HG02885 (cell line): ENCODE data around the gene SART1.
"Not testable (repeated sequence)": the region's sequence is repeated elsewhere in the genome, so short reads cannot be mapped to it uniquely, and the experiment has no call there.

Source experiments
- ATAC-seq: cut with Tn5 transposase; IDR thresholded peaks from one replicate; pipeline ENCODE4 v1.9.1; 2021; ENCODE audit warnings: mild to moderate bottlenecking; ENCODE audit not compliant: unreplicated experiment, poor library complexity

Gene SART1

GRCh38 chr11:65931773-65932557, 29.6 kb upstream of the SART1 start:
- no peak for ATAC-seq

DNA sequence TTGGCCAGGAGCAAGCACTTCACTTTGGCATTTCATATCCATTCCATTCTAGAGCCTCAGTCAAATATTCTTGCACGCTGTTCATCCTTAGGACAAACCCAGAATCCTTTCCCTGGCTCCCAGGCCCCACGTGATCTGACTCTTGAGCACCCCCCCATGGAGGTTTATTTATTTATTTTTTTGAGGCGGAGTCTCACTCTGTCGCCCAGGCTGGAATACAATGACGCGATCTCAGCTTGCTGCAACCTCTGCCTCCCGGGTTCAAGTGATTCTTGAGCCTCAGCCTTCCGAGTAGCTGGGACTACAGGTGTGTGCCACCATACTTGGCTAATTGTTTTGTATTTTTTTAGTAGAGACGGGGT, 29.0 kb upstream of the SART1 start:
- no peak for ATAC-seq

DNA sequence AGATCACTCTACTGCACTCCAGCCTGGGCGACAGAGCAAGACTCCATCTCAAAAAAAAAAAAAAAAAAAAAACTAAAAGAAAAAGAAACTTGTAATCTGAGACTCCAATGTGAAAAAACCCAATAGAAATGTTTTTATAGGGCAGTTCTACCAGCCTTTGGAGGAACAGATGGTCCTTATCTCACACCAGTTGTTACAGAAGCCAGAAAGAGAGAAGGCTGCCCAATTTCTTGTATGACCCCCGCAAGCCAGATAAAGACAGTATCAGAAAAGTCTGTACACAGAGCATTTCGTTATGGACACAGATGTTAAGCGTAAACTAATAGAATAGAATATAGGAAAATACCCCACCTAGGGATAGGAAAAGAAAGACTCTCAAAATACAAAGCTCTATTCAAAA, 27.5 kb upstream of the SART1 start:
- no peak for ATAC-seq

GRCh38 chr11:65937766-65938165, 23.8 kb upstream of the SART1 start:
- ATAC-seq: no peak

GRCh38 chr11:65941720-65942310, 19.7 kb upstream of the SART1 start:
- no peak for ATAC-seq

DNA sequence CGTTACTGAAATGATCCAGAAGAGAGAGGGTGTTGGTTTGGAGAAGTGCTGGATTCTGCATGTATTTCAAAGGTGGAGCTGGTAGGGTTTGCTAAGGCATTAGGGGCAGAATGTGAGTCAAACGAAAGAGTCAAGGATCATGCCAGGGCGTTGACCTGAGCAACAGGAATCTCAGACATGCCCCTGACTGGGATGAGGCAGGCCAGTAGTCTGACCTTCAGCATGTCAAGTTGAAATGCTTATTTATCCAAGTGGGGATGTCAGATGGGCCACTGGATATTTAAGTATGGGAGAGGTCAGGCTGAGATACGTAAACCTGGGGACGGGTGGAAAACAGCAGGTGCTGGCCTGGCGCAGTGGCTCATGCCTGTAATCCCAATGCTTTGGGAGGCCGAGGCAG, 19.0 kb upstream of the SART1 start:
- no peak for ATAC-seq

DNA sequence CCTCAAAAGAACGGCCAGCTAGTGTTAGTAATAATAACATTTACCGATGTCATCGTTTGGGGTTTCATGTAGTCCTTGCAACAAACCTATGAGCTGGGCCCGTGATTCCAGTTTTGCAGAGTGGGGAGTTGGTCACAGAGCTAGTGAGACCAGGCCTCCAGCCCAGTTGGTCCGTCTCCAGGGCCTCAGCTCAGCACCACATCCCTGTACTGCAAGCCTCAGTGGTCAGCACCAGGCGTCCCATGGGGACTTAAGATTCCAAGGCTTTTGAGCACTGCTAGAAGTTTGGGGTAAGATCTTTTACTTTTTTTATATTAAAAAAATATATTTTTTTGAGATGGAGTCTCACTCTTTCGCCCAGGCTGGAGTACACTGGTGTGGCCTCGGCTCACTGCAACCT, 17.3 kb upstream of the SART1 start:
- no peak for ATAC-seq

- no peak for ATAC-seq
Observed at GRCh38 chr11:65944767-65945166, 16.8 kb upstream of the SART1 start.

DNA sequence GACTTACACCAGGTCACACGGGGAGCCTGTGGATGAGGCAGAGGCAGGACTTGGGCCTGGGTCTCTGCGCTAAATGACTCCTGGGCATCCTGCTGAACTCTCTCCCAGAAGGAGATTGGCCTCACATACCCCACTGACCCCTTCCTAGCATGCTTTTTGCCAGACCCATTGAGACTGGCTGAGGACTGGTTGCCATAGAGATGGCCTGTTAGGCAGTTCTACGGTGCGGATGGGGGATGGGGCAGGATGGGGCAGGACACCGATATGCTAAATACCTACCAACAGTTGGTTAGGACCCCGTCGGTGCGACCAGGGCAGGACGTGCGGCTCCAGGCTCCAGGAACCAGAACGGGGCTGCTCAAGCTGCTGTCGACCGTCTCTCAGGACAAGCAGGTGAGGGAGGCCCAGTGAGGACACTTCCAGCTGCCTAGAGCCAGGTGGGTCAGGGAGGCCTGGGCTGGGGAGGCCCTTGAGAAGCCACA, 16.1 kb upstream of the SART1 start, which contains the start of gene TSGA10IP:
Gene TSGA10IP (plus strand): TSS at position 51 of the 482 bp plus-strand sequence. CDS start 196 bp downstream, at position 247.
- no peak for ATAC-seq

DNA sequence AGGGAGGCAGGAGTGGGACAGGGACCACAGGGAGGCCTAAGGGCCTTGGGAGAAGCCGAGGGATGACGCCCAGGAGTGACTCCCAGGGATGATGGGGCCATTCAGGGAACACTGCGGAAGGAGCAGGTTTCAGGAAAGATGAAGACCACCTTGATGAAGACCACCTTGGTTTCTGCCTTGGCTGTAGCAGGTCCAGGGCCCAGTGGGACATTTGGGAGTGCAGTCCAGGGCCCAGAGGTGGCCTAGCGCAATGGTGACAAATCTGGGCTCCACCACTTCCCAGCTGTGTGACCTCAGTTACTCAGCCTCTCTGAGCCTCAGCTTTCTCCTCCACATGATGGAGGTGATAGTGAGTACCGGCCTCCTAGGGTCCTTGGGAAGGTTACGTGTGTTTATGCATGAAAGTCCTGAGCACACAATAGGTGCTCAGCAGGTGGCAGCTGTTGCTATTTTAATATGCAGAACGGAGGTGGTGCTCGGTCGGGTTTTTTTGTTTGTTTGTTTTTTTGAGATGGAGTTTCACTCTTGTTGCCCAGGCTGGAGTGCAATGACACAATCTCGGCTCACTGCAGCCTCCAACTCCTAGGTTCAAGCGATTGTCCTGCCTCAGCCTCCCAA, 15.5 kb upstream of the SART1 start:
- no peak for ATAC-seq

DNA sequence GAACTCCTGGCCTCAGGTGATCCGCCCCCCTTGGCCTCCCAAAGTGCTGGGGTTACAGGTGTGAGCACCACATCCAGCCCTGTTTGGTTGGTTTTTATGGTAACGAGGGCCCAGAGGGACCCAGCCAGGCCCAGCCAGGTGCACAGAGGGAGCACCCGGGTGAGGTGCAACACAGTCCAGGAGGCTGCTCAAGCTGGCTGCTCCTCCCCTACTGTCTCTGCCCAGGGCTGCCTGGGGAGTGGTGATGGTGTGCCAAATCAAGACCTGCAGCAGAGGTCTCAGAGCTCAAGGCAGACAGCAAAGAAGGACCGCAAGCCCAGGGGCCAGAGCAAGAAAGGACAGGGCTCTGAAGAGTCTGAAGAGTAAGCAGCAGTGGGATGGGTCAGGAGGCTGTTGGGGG, 14.9 kb upstream of the SART1 start:
- no peak for ATAC-seq

GRCh38 chr11:65947133-65947532, 14.4 kb upstream of the SART1 start:
- ATAC-seq: no peak

DNA sequence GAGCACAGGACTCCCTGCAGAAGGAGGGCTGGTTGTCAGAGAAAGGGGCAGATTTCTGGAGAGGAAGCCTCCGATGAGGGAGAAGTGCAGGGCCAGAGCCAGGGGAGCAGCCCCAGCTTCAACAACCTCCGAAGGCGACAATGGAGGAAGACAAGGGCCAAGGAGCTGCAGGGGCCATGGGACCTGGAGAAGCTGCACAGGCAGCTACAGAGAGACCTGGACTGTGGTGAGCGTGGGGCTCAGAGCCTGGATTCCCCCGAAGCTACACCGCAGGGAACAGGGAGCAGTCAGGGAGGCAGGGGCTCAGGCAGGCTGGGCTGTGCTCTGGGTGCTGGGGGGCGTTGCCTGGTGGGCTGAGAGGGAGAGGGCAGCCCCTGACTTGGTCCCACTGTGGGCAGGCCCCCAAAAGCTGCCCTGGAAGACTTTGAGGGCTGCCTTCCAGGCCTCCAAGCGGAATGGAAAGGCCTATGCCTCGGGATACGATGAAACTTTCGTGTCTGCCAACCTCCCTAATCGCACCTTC, 13.9 kb upstream of the SART1 start:
- ATAC-seq: no peak

DNA sequence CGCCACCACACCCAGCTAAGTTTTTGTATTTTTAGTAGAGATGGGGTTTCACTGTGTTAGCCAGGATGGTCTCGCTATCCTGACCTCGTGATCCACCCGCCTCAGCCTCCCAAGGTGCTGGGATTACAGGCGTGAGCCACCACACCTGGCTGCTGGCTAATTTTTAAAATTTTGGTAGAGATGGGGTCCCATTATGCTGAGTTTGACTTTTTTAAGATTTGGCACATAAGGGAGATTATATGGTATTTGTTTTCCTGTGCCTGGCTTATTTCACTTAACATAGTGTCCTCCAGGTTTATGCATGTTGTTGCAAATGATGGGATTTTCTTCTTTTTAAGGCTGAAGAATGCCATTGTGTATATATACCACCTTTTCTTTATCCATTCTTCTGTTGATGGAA, 10.8 kb upstream of the SART1 start:
- not testable (repeated sequence) for ATAC-seq

- not testable (repeated sequence) for ATAC-seq
Observed at GRCh38 chr11:65951641-65952040, 9.9 kb upstream of the SART1 start.

GRCh38 chr11:65952052-65952521, 9.4 kb upstream of the SART1 start:
- ATAC-seq: no peak

DNA sequence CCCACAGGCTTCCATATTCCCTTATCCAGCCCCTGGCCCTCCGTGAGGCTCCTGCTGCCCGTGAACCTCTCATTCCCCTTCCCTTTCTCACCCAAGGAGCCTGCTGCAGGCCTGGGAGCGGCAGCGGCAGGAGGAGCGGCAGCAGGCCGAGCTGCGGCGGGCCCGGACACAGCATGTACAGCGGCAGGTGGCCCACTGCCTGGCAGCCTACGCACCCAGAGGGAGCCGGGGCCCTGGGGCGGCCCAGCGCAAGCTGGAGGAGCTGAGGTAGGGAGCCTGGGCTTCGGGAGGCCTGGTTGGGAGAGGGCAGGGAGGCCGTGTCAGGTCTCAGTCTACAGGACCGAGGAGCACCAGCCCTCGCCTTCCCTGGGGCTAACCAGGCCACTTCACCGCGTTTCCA, 8.1 kb upstream of the SART1 start:
- ATAC-seq: no peak

DNA sequence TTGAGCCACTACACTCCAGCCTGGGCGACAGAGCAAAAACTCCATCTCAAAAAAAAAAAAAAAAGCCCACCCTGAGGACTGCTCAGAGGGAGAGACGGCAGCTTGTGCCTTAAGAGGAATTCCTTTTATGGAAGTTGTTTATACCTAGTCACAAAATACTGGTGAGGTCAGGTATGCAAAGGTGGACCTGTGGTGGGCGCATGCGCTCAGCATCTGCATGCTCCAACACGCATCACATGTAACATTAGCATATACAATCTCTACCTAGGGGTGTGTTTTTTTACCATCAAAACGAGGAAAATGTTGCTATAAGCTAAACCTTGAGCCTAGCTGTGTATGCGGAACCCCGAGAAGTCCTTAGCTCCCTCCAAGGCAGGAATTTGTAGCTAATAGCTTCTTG, 6.8 kb upstream of the SART1 start:
- ATAC-seq: no peak

DNA sequence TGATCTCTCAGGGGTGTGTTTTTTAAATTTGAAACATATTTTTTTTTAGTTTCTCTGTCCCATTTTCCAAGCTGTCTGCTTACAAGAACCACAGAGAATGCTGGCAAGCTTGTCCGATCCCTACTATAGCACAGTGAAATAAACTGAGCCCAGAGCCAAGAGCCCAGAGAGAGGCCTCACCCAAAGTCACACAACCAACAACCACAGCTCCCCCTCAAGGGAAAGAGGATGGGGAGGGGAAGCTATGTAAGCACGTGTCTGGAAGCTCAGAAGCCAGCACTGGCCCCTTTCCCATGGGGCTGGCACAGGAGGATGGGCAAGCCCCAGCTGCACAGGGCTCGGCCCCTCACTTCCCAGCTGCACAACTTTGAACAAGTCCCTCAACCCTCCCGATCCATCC, 3.2 kb upstream of the SART1 start:
- no peak for ATAC-seq

DNA sequence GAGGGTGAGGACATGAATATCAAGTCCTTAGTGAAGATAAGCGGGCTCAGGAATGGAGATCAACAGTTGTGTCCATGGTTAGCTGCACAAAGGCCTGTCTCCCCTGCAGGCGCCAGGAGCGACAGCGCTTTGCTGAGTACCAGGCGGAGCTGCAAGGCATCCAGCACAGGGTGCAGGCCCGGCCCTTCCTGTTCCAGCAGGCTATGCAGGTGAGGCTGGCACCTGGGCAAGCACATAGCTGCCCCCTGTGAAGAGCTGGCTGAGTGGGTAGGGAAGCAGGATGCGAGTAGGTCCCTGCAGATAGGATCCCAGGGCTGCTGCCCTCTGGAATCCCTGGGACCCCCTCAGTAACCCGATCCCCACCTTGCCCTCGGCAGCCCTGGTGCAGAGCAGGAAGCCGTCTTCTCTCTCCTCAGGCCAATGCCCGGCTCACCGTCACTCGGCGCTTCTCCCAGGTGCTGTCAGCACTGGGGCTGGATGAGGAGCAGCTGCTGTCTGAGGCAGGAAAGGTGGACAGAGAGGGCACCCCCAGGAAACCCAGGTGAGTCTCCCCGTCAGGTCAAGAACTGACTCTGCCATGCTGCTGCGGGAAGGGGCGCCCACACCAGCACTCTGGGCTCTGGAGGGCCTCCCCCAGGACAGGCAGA, 2.6 kb upstream of the SART1 start:
- ATAC-seq: no peak

- no peak for ATAC-seq
Observed at GRCh38 chr11:65960824-65961266, 689 bp upstream of the SART1 start.
